Spleen (tissue), 7 donors: ENCODE results near the gene PHLDB1.

Experiments used
- POLR2AphosphoS5 ChIP-seq, 3 donors: sonication (generic); formaldehyde crosslinking; IDR thresholded peaks; one replicate each; pipeline ENCODE4 v1.5.1; 2017; ENCODE audit warnings: antibody characterized with exemption in 3 of 3
- TF ChIP-seq, protein P1 (sequence below), 11 experiments: fragments of 200-600 bp in 7 of 11; fragments of 450-650 bp in 4 of 11; sonication (generic) in 4 of 11; IDR thresholded peaks in 8 of 11; conservative IDR thresholded peaks in 3 of 11; 1 replicate in 7 of 11; 2 replicates in 4 of 11; pipeline versions ENCODE4 v1.4.0 to v1.8.0; 2016 to 2021; ENCODE audit warnings: antibody characterized with exemption in 11 of 11, inconsistent platforms in 4 of 11, mild to moderate bottlenecking in 1 of 11
- donor health status: DM: no; HTN: no; CAD: no; lungs with moderate emphysema.
- donor health status: DM: no; HTN: no; CAD: no.
- donor health status: DM: no; HTN: no; CAD: no.

DNA sequence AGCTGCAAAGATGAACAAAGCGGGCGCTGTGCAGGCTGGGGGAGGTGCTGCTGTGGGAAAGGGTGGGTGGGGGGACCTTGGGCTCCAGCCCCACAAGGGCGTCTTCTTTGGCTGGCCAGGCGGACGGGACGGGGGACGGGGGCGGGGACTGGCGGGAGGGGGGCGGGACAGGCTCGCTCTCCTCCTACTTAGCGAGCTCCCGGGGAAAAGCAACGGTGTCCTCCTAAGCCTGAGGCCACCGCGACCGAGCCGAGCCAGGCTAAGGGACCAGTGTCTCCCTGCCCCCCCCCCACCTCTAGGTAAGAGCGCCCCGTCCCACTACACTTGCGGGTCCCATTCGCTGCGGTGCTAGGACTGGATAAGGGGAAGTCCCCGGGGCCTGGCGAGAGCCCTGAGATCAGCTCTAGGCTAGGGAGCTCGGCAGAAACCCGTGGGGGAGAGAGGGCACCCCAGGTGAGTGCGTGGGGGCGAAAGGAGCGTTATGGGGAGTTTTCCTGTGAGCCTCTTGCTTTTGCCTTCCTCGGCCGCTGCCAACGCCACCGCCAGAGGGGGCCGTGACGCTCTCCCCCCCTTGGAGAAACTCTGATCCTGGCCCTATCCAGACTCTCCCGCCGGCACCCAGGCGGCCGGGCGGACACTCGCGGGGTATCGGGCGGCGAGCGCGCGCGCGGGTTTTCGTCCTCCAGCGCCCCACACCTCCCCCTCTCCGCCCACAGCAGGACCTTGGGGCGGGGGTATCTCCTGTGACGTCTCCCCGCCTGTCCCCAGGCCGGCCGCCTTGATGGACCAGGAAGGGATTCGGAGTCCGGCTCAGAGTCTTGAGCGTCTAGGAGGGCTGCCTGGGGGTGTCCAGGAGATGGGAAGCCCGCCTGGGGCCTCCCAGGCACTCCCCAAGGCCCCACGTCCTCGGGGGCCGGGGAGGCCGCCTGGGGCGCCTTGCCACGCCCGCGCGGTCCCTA lies at the start of gene PHLDB1:
- TF ChIP-seq, protein P1, sequence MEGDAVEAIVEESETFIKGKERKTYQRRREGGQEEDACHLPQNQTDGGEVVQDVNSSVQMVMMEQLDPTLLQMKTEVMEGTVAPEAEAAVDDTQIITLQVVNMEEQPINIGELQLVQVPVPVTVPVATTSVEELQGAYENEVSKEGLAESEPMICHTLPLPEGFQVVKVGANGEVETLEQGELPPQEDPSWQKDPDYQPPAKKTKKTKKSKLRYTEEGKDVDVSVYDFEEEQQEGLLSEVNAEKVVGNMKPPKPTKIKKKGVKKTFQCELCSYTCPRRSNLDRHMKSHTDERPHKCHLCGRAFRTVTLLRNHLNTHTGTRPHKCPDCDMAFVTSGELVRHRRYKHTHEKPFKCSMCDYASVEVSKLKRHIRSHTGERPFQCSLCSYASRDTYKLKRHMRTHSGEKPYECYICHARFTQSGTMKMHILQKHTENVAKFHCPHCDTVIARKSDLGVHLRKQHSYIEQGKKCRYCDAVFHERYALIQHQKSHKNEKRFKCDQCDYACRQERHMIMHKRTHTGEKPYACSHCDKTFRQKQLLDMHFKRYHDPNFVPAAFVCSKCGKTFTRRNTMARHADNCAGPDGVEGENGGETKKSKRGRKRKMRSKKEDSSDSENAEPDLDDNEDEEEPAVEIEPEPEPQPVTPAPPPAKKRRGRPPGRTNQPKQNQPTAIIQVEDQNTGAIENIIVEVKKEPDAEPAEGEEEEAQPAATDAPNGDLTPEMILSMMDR (IDR thresholded peaks at IDR 0.05 in 8 of 11, conservative IDR thresholded peaks at IDR 0.05 in 3 of 11), result peak in 8 of 11 experiments; percentile 31 to 73 (median 56)
- peak in 2 of 3 donors; percentile 33 to 66 for TF ChIP-seq POLR2AphosphoS5 (IDR thresholded peaks at IDR 0.05)
